ENCODE measurements around the gene ROR2.
A peak's percentile ranks its signal among the peaks of the same experiment; 100 is the strongest.

ROR2 gene

GRCh38 chr9:91710158-91710557, 239.9 kb downstream of the ROR2 start:
- no peak for DNase-seq

DNA sequence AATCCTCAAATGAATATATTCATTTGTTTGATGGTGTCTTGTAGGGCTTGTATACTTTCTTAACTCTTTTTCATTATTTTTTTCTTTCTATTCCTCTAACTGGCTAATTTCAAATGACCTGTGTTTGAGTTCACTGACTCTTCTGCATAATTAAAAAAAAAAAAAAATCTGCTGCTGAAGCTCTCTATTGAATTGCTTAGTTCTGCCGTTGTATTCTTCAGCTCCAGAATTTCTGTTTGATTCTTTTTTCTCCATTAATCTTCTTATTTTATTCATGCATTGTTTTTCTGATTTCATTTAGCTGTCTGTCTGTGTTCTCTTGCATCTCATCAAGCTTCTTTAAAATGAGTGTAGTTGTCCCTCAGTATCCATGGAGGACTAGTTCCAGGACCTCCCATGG, 244.6 kb downstream of the ROR2 start:
- no peak for DNase-seq

DNA sequence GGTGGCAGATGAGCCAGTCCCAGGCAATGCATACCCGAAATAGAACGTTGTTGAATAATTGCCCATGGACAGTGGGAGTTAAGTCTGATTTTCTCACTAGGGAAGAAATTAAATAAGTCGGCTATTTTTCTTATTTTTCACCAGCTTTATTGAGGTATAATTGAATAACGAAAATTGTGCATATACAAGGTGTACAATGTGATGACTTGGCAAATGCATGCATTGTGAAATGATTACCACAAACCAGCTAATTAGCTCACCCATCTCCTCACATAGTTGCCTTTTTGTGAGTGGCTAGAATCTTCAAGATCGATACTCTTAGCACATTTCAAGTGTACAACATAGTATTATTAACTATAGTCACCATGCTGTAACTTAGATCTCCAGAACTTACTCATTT, 249.6 kb downstream of the ROR2 start:
- no peak for DNase-seq

DNA sequence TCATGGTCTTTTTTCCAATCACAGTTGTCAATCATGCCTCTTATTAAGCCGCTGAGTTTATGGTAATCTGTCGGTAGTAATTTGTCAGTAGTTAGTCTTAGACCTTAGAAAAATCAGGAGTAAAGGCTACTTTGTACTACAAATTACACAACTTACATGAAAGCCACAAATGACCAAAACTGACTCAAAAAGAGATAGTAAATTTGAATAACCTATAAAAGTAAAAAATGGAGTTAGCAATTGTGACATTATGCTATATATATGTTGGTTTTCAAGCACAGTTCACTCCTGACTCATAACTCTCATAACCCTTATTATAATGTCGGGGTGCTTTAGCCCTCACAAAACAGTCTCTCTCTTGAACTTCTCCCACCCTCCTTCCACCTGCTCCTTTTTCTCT, 251.8 kb downstream of the ROR2 start:
- DNase-seq = no peak

DNA sequence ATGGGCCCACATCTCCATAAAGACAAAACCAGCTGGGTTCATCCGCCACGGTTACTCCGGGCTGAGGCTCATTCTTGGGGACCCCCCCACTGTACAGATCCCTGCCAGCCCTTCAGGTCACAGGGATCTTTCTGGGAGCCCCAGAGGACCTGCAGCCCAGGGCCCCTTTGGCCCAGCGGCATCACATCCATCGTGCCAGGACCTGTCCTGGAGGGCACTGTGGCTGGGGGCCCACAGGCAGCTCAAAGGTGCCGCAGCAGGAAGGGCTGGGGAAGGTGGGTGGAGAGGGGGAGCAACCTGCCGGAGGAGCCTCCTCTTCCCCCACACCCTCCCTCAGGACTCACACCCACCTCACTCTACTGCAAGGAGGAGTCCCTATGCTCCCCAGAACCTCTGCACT, 252.8 kb downstream of the ROR2 start:
- DNase-seq = no peak

GRCh38 chr9:91694081-91694870, 255.8 kb downstream of the ROR2 start:
- no peak for DNase-seq

GRCh38 chr9:91693226-91693625, 256.8 kb downstream of the ROR2 start:
- DNase-seq = no peak

GRCh38 chr9:91690540-91691249, 259.3 kb downstream of the ROR2 start:
- DNase-seq = no peak

DNA sequence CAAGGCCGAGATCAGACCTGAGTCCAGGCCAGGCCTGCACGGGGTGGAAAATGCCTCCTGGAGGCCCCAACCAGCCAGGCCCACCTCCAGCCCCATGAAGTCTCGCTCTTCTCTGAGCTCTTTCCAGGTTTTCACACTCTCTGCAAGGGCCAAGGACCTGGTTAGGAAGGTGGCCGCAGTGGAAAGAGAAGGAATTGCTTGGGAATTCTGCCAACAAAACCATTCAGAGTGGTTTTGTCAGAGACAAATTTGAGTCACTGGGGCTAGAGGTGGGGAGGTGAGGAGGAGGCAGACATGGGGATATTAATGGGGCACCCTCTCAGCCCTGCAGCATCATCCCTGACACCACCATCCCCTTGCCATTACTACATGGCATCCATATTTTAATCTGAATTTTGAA, 261.0 kb downstream of the ROR2 start:
- no peak for DNase-seq

GRCh38 chr9:91683269-91683668, 266.8 kb downstream of the ROR2 start:
- no peak for DNase-seq

DNA sequence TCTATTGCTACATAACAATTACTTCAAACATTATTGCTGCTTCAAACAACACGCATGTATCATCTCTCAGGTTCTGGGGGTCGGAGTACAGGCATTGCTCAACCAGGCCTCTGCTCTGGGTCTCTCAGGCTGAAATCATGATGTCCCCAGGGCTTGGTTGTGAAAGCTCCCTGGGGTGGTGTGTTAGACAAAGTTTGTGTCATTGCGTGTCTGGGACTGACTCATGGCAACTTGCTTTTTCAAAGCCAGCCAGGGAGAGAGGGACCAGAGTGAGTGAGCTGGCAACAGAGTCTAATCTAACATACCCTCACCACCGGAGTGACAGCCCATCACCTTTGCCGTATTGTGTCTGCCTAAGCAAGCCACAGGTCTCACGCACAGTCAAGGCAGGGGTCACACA, 267.2 kb downstream of the ROR2 start:
- no peak for DNase-seq

DNA sequence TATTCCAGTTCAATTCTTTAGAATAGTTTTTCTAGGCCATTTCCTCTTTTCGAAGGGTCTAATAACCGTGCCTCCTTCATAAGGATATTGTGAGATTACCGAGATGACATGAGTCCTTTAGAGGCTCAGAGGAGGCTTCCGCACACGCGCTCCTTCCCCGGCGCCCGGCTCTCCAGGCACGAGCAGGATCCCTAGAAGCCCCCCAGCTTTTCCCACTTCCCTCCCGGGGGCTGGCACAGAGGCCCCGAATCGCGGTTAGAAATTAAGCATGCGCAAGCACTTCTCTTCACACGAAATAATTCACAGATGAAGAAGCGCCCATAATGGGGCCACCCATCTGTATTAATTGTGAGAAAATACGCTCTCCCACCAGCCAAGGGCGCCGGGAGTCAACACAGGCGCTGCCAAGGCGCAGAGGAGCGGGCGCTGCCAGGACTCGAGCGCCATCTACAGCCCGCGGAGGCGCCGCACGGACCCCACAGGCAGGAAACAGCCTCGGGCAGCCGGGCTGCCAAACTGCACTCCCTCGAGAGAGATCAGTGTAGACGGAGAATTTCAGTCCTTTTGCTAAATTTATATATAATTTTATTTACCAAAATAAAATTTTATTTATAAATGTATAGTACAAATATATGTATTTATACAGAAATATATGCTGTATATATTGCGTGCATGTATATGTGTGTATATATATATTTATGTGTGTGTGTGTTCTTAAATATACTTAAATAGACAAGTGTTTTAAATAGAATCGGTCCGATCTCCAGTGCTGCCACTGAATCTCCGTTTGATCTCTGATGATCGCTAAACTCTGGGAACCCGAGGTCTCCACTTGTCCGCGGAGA, 268.3 kb downstream of the ROR2 start:
- DNase-seq = peak; percentile 54 to 77

DNA sequence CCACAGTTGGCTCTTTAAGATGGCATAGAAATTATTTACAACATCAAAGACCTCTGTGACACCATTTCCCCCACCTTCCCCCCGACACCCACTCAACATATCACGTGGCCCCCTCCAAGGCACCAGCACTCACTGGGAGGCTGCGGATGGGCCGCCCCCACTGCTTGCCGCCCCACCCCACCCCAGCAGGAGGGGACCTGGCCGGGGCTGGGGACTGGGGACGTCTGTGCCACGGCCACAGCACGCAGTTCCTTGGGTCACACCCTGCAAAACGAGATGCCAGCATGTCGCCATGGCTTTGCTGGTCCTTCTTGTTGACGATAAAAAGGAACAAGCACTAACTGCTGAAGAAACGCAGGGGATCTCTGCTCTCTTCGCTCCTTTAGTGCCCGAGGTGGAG, 269.0 kb downstream of the ROR2 start:
- no peak for DNase-seq

GRCh38 chr9:91680106-91680505, 269.9 kb downstream of the ROR2 start:
- no peak for DNase-seq

DNA sequence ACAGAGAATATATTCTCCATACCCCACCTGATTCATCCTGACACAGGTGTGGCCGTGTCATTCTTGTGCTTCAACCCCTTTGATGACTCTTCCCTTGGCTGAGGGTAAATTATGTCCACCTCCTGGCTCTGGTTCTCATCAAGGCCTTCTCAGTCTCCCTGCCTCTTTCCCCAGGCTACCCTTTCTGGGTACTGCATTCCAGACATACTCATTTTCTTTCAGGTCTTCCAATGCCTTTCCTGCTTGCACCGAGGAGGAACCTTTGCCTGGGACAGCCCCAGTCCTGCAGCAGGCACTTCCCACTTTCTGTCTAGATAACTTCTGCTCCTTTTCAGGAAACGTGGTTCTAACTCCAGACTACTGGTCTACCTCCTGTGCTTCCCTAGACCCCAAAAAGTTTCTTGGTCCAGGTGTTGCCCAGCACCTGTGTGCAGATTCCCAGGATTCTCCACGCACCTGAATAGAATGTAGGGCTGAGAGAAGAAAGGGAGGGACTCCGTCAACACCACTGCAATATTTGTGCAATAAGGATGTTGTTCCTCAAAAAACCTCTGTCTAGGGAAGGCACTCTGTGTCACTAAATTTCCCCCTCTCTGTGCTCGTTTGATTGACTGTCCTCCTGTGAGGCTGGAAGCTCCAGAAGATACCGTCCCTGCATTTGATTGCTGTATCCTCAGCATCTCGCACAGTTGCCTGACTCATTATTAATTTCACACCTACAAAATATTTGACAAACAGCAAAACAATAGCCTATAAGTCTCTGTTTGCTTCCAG, 271.0 kb downstream of the ROR2 start:
- peak; percentile 48 to 59 for DNase-seq

- no peak for DNase-seq
Measured at GRCh38 chr9:91677822-91678436, 272.1 kb downstream of the ROR2 start.

GRCh38 chr9:91677331-91677730, 272.7 kb downstream of the ROR2 start:
- DNase-seq = no peak

DNA sequence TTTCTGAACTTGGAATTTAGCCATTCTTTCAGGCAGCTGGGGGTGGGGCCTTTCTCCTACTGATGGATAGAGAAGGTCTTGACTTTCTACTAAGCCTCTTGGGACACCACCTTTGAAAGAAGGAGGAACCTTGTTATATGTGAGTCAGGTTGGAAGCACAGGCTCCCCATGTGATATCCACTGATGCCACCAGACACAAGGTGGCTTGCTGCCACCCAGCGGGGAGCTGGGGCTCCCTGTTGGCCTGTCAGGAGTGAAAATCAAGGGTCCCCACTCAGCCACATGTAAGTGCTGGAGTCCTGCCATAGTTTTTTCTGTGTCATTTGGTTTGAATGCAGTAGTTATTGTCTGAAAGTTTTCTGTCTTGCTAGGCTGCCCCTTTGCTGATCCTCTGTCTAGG, 274.0 kb downstream of the ROR2 start:
- no peak for DNase-seq

DNA sequence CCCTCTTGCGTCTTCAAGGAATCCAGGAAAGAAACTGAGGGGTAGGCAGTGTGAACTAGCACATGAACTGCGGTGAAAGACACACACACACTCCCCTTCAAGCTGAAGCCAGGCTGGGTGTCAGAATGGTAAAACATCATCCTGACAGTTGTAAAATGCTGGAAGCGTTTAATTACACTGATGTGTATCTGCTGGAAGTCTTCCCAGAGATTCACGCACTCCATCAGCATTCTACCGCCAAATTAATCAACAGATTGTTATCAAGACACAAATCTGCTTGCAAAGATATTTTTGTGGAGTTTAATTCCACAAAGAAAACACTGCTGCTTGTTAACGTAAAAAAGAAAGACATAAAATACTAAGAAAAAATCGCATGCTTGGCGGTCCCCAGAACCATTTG, 285.4 kb downstream of the ROR2 start:
- DNase-seq = no peak

- no peak for DNase-seq
Measured at GRCh38 chr9:91663858-91664257, 286.2 kb downstream of the ROR2 start.

GRCh38 chr9:91661451-91661850, 288.6 kb downstream of the ROR2 start:
- no peak for DNase-seq

DNA sequence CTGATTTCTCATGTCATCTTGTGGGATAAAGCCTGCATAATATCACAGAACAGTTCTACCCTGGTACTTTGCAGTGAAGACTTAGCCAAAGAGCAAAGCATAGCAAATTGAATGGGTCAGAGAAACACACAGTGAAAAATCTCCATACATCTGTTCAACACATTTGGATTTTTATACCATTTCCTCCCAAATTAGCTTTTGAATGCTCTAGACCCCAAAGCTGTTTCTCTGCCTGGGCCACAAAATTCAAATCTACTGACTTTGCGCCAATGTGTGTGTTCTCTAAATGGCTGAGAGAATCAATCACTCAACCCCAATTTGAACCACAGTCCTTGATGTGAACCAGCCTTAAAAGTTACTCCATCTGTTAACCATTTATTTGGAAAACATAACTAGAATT, 289.5 kb downstream of the ROR2 start:
- no peak for DNase-seq
